ENCODE data around the gene FAM13A. TPM values are rescaled to one million over a fixed set of nuclear protein-coding genes. Genes with fewer than 3 reads are reported as not detected.

The FAM13A gene
- total and polyA plus RNA-seq, 2 of the 8 experiments (the other 6 are each of a cell fraction or from before 2014, with no cell fraction given), result 7.1 to 16.5 TPM

DNA sequence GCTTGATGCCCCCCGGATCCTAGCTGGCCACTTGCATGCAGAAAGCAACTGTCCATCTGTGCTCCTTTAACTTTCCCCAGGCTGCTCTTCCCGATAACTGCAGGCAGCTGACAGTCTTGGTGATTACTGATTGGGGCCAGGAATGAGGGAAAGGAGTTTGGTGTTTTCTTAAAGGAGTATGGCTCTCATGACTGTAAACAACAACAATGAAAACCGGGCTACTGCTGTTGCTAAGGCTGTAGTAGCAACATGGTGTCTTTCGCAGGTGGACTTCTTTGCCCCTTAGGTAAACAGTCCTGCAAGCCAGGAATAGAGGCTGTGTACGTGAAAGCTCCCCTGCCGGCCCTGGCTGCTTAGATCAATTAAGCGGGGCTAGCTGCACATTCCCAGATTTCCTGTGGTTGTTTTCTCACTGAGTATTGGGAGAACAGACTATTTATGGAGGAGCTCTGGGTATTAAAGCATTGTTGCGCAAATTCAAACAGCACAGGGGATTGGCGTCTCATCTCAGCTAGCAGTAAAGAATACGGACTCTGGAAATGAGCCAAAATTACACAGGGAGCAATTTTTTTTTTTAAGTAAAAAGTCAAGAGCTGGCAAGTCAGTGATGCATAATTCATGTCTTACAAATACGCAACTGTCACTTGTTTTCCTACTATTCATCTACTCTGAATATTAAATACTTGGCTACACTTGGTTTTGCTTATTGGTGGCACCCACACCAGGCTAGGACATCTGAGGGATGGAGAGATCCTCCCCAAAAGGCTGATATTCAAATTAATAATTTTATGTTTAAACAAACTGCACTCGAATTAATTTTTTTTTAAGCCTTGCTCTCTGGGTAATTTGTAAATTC lies 297.7 kb downstream of the FAM13A start:
- peak overlapping the region; percentile 68 for H3K27ac ChIP-seq (ENCODE audit: low read depth, low read length)
- DNase-seq (ENCODE audit: low read depth in 1 of 2, low spot score in 2 of 2) (no peak), FAIRE-seq (peak; percentile 78)
- H3K36me3 ChIP-seq (ENCODE audit: control insufficient read depth in 2 of 4, insufficient read depth in 4 of 4, low read length in 3 of 4), result no peaks in the 10 kb centered on the region
- ChIA-PET CTCF (ENCODE audit: partially characterized antibody) (interaction anchor here (0.7 to 1.4 kb wide), 5 partner anchors 12 to 220 kb away, joined by 3 to 5 read pairs (median 4); no protein-coding TSS in a partner anchor), POLR2A (ENCODE audit: partially characterized antibody) (interaction anchor here (0.7 kb wide), 3 partner anchors 28 to 338 kb away, joined by 3 to 5 read pairs (median 4); no protein-coding TSS in a partner anchor)
- H3K4me2 ChIP-seq (ENCODE audit: insufficient read depth in 1 of 2, low read depth in 2 of 2, low read length in 2 of 2), result peak overlapping the region in 1 of 2 experiments; percentile 2; a peak in 1 of 4 replicates
- no peak overlapping the region for H4K8ac ChIP-seq (ENCODE audit: extremely low read depth, insufficient read depth, low read length)
- no peaks in the 10 kb centered on the region for H3K79me2 ChIP-seq (ENCODE audit: control insufficient read depth in 1 of 2, insufficient read depth in 2 of 2, low read length in 2 of 2)
- no peak overlapping the region for H4K5ac ChIP-seq (ENCODE audit: insufficient read length, low read depth, low read length)
- no peak overlapping the region for H2AFZ ChIP-seq (ENCODE audit: low read length)
- H2BK120ac ChIP-seq (replicated peaks; ENCODE audit: low read depth, low read length), result no peak overlapping the region
- no peak overlapping the region for H3K56ac ChIP-seq (replicated peaks; ENCODE audit: insufficient read length, low read depth, low read length)
- no peak overlapping the region for H3K4ac ChIP-seq (replicated peaks; ENCODE audit: insufficient read length, low read depth, low read length)
- no peak overlapping the region for H3K23ac ChIP-seq (ENCODE audit: insufficient read length)
- H4K20me1 ChIP-seq (replicated peaks in 1 of 2; ENCODE audit: control insufficient read depth in 1 of 2, insufficient read depth in 2 of 2, low read length in 2 of 2), result peaks cover 0 to 3% of the 10 kb centered on the region in 2 experiments
- no peak overlapping the region for H2AK5ac ChIP-seq (ENCODE audit: low read depth, low read length)
- no peaks in the 10 kb centered on the region for H3K9me3 ChIP-seq (ENCODE audit: insufficient read depth in 2 of 2, low read depth in 1 of 2, low read length in 1 of 2)
- H3K14ac ChIP-seq (ENCODE audit: insufficient read length), result no peak overlapping the region
- no peak overlapping the region for H2BK12ac ChIP-seq (ENCODE audit: low read depth, low read length)
- no peaks in the 10 kb centered on the region for H3K79me1 ChIP-seq (ENCODE audit: low read depth, low read length)
- H3K4me3 ChIP-seq (ENCODE audit: extremely low read depth in 1 of 4, insufficient read depth in 2 of 4, low read depth in 3 of 4, low read length in 4 of 4), result no peak overlapping the region
- peaks cover 3 to 11% (median 8%) of the 10 kb centered on the region in 4 experiments; a peak in 4 of 7 replicates for H3K4me1 ChIP-seq (replicated peaks in 1 of 4; ENCODE audit: control insufficient read depth in 3 of 4, insufficient read depth in 4 of 4, low read length in 3 of 4)
- no peak overlapping the region for H3K9ac ChIP-seq (replicated peaks in 1 of 4; ENCODE audit: extremely low read depth in 1 of 4, low read depth in 3 of 4, low read length in 3 of 4)
- no peak overlapping the region for H2BK15ac ChIP-seq (ENCODE audit: low read length)
- no peaks in the 10 kb centered on the region for H3K27me3 ChIP-seq (replicated peaks in 1 of 4; ENCODE audit: control insufficient read depth in 3 of 4, extremely low read depth in 1 of 4, insufficient read depth in 3 of 4, low read length in 3 of 4)
- WGBS, 2 experiments (ENCODE audit: extremely low coverage in 1 of 2, insufficient coverage in 1 of 2, insufficient read length in 1 of 2, insufficient replicate concordance in 2 of 2, low coverage in 1 of 2, low lambda C conversion rate in 2 of 2, missing lambda C conversion rate in 1 of 2), result 64% methylated on average over 12 of the region's 12 CpGs; no CpG with 5 or more reads in 1 of the 2 experiments
- H3K23me2 ChIP-seq (ENCODE audit: low read depth, low read length), result no peaks in the 10 kb centered on the region
- no peak overlapping the region for H3K18ac ChIP-seq (ENCODE audit: extremely low read depth, low read length)
- H2BK5ac ChIP-seq (ENCODE audit: low read depth, low read length), result no peak overlapping the region
- H4K91ac ChIP-seq (replicated peaks; ENCODE audit: insufficient read length, low read length), result no peak overlapping the region
- no peak overlapping the region for H2BK20ac ChIP-seq (ENCODE audit: low read length)
- 0 out of 2 replicates have a peak, but pooled peaks have one; percentile 19 for TF ChIP-seq SP1 (IDR thresholded peaks at IDR 0.05; ENCODE audit: low read depth, low read length)
- TF ChIP-seq POU5F1 (IDR thresholded peaks at IDR 0.05; ENCODE audit: low read depth, low read length), result no peak
- no peak for TF ChIP-seq ASH2L (IDR thresholded peaks at IDR 0.05; ENCODE audit: low read length)
- no peak for TF ChIP-seq HDAC2 (IDR thresholded peaks at IDR 0.05; ENCODE audit: borderline replicate concordance in 1 of 2, low read depth in 2 of 2, low read length in 2 of 2)
- peak; percentile 40; the same call in 1 of the 2 replicates for TF ChIP-seq CEBPB (IDR thresholded peaks at IDR 0.05; ENCODE audit: low read depth, low read length)
- no peak for TF ChIP-seq EZH2 (IDR thresholded peaks at IDR 0.05; ENCODE audit: low read depth, low read length, severe bottlenecking)
- TF ChIP-seq TAF7 (optimal IDR thresholded peaks at IDR 0.05; ENCODE audit: borderline replicate concordance, low read depth, low read length), result no peak
- no peak for TF ChIP-seq EP300 (IDR thresholded peaks at IDR 0.05; ENCODE audit: borderline replicate concordance in 1 of 2, low read depth in 2 of 2, low read length in 2 of 2)
- TF ChIP-seq RXRA (IDR thresholded peaks at IDR 0.05; ENCODE audit: insufficient read depth, low read depth, low read length), result no peak
- no peak for TF ChIP-seq BCL11A (IDR thresholded peaks at IDR 0.05; ENCODE audit: low read depth in 2 of 2, low read length in 2 of 2)
- no peak for TF ChIP-seq CHD1 (IDR thresholded peaks at IDR 0.05; ENCODE audit: low read depth, low read length)

Measured in H1 (cell line).